ENCODE measurements around the gene LPP. TPM values are rescaled to one million over a fixed set of nuclear protein-coding genes. Genes with fewer than 3 reads are reported as not detected.

Gene LPP
- total RNA-seq, 4 donors from 2014 or later: 1,872 to 3,079 (median 2,300) TPM

GRCh38 chr3:188557235-188557634, 403.3 kb downstream of the LPP start:
- H3K27ac ChIP-seq (replicated peaks in 1 of 4): no peak overlapping the region
- no peaks in the 10 kb centered on the region for H3K27me3 ChIP-seq
- TF ChIP-seq EP300 (IDR thresholded peaks at IDR 0.05): no peak
- no peak for TF ChIP-seq POLR2A (IDR thresholded peaks at IDR 0.05; ENCODE audit: low read depth)
- TF ChIP-seq POLR2AphosphoS5 (IDR thresholded peaks at IDR 0.05): no peak
- TF ChIP-seq CTCF (IDR thresholded peaks at IDR 0.05): no peak
- H3K4me1 ChIP-seq: peaks cover 34 to 89% (median 72%) of the 10 kb centered on the region in 4 donors
- H3K4me3 ChIP-seq: no peak overlapping the region
- intact Hi-C loops (cut with DNase I): no loop called here
- no peak for DNase-seq (ENCODE audit: extremely low spot score)
- 50% methylated on average over 3 of the region's 3 CpGs for WGBS
- no peaks in the 10 kb centered on the region for H3K9me3 ChIP-seq
- no peaks in the 10 kb centered on the region for H3K36me3 ChIP-seq

DNA sequence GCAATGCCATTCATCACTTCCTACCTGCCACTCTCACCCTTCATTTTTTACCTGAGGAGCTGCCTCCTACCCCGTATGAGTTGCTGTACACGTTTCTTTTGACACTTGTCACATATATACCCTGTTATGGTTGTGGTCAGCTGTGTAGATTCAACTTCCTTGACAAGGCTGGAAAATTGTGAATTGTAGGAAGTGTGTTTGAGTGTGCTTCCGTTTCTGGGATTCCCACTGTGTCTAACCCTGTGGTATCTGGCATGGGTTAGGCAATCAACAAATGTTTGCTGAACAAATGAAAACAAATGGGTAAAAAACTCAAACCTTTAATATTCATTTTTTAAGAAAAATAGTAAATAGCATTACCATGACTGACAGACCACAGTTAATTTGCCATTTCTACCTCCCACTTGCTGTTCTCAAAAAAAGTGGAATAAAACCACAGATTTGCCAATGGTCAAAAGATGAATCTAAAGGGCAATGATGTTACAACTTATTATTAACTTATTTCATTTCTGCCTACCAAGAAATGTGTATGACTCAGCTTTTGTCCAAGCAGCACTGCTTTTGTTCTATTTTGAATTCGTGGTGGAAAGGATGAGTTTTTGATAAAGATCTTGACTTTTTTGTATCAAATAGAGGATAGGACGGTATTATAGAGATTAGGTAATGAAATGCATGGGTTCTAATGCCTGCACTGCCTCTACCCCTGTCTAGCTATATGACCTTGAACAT, 404.6 kb downstream of the LPP start:
- TF ChIP-seq CTCF (IDR thresholded peaks at IDR 0.05): no peak
- peak in 1 of 2 donors; percentile 8 for TF ChIP-seq POLR2AphosphoS5 (IDR thresholded peaks at IDR 0.05)
- no peak for DNase-seq (ENCODE audit: extremely low spot score)
- 51% methylated on average over 5 of the region's 5 CpGs for WGBS
- Histone ChIP-seq H3K9me3 (no peaks in the 10 kb centered on the region), H3K27ac (replicated peaks in 1 of 4) (peak overlapping the region in 2 of 4 donors; percentile 3 to 32), H3K4me1 (peaks cover 30 to 88% (median 75%) of the 10 kb centered on the region in 4 donors), H3K4me3 (no peak overlapping the region), H3K27me3 (no peaks in the 10 kb centered on the region), H3K36me3 (no peaks in the 10 kb centered on the region)
- intact Hi-C loops (cut with DNase I): no loop called here

- Histone ChIP-seq H3K4me3 (no peak overlapping the region), H3K27ac (replicated peaks in 1 of 4) (peak overlapping the region in 2 of 4 donors; percentile 3 to 32), H3K36me3 (no peaks in the 10 kb centered on the region), H3K4me1 (peaks cover 24 to 88% (median 73%) of the 10 kb centered on the region in 4 donors), H3K27me3 (no peaks in the 10 kb centered on the region), H3K9me3 (no peaks in the 10 kb centered on the region)
- intact Hi-C loops (cut with DNase I): no loop called here
- WGBS: 71% methylated on average over 2 of the region's 2 CpGs
- DNase-seq (ENCODE audit: extremely low spot score): no peak
- no peak for TF ChIP-seq POLR2A (IDR thresholded peaks at IDR 0.05; ENCODE audit: low read depth)
- TF ChIP-seq EP300 (IDR thresholded peaks at IDR 0.05): no peak
- TF ChIP-seq CTCF (IDR thresholded peaks at IDR 0.05): no peak
- no peak for TF ChIP-seq POLR2AphosphoS5 (IDR thresholded peaks at IDR 0.05)
These were observed 405.1 kb downstream of the LPP start for GRCh38 chr3:188559072-188559429.

DNA sequence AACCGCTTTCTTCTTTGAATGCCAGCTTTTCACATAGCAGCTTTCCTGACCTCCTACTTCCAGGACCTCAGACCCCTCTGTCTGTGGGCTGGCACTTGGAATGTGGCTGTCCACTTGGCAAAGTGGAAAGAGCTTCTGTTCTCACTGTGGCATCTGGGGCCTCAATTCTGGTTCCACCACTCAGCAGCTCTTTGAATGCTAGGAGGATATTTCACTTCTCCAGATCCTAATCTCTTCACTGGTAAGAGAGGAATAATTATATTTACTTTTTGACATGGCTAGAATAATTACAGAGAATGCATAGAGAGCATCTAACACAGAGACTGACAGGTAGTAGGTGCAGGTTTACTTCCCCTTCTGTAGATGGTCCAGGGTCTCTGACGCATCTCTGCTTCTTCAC, 405.9 kb downstream of the LPP start:
- H3K27me3 ChIP-seq: no peaks in the 10 kb centered on the region
- no peak overlapping the region for H3K4me3 ChIP-seq
- H3K4me1 ChIP-seq: peaks cover 21 to 88% (median 73%) of the 10 kb centered on the region in 4 donors
- TF ChIP-seq CTCF (IDR thresholded peaks at IDR 0.05) (no peak), POLR2A (IDR thresholded peaks at IDR 0.05; ENCODE audit: low read depth) (no peak), EP300 (IDR thresholded peaks at IDR 0.05) (no peak), POLR2AphosphoS5 (IDR thresholded peaks at IDR 0.05) (no peak)
- no peak for DNase-seq (ENCODE audit: extremely low spot score)
- no peak overlapping the region for H3K27ac ChIP-seq (replicated peaks in 1 of 4)
- intact Hi-C loops (cut with DNase I): no loop called here
- no peaks in the 10 kb centered on the region for H3K9me3 ChIP-seq
- 97% methylated on average over 2 of the region's 2 CpGs for WGBS
- no peaks in the 10 kb centered on the region for H3K36me3 ChIP-seq

DNA sequence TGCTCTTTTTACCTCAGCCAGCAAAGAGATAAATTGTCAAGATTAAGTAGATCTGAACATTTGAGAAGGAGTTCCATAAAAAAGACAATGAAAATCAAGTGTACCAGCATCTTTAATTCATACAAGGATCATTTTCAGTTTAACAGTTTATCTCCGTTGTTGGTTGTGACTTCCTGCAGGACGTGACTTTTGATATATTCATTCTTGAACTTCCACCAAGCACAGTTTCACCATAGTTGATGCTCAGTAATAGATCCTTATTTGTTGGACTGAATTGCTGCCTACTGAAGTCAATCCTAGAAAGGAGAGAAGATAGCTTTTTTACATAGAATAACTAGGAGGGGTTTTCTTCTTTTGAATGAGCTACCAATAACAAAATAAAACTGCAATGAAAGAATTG, 408.2 kb downstream of the LPP start:
- DNase-seq (ENCODE audit: extremely low spot score): no peak
- Histone ChIP-seq H3K4me3 (no peak overlapping the region), H3K4me1 (peaks cover 20 to 89% (median 76%) of the 10 kb centered on the region in 4 donors), H3K27me3 (no peaks in the 10 kb centered on the region), H3K36me3 (no peaks in the 10 kb centered on the region), H3K9me3 (no peaks in the 10 kb centered on the region), H3K27ac (replicated peaks in 1 of 4) (peak overlapping the region in 1 of 4 donors; percentile 32)
- WGBS: 22% methylated on average over 2 of the region's 2 CpGs
- intact Hi-C loops (cut with DNase I): no loop called here
- TF ChIP-seq CTCF (IDR thresholded peaks at IDR 0.05) (no peak), EP300 (IDR thresholded peaks at IDR 0.05) (no peak), POLR2AphosphoS5 (IDR thresholded peaks at IDR 0.05) (no peak), POLR2A (IDR thresholded peaks at IDR 0.05; ENCODE audit: low read depth) (no peak)
